ENCODE data around the gene SLC22A23.

- no peak for TF ChIP-seq CREB1 (IDR thresholded peaks at IDR 0.05; ENCODE audit: low read depth)
- no peak for TF ChIP-seq CEBPB (IDR thresholded peaks at IDR 0.05)
- TF ChIP-seq REST (IDR thresholded peaks at IDR 0.05; ENCODE audit: low read depth), result no peak
- no peak for TF ChIP-seq RAD21 (IDR thresholded peaks at IDR 0.05; ENCODE audit: low read depth)
- no peak for TF ChIP-seq MAX (IDR thresholded peaks at IDR 0.05)
- TF ChIP-seq EGR1 (IDR thresholded peaks at IDR 0.05), result no peak
- no peak for TF ChIP-seq TAF1 (IDR thresholded peaks at IDR 0.05; ENCODE audit: low read depth)
- TF ChIP-seq NFIC (IDR thresholded peaks at IDR 0.05), result no peak
- no peak for TF ChIP-seq TEAD4 (IDR thresholded peaks at IDR 0.05)
- TF ChIP-seq EP300 (IDR thresholded peaks at IDR 0.05; ENCODE audit: borderline replicate concordance), result no peak
- TF ChIP-seq YY1 (IDR thresholded peaks at IDR 0.05; ENCODE audit: low read depth), result no peak
- no peak for TF ChIP-seq FOXM1 (IDR thresholded peaks at IDR 0.05; ENCODE audit: borderline replicate concordance, low read depth)
- no peak for TF ChIP-seq ZBTB7A (IDR thresholded peaks at IDR 0.05; ENCODE audit: low read depth)
Observed at GRCh38 chr6:3258201-3258600, 198.6 kb downstream of the SLC22A23 start.
